Measurements from ENCODE around the gene KLHL29. TPM values are rescaled to one million over a fixed set of nuclear protein-coding genes. Genes with fewer than 3 reads are reported as not detected.

The KLHL29 gene
- total RNA-seq, 1 donor from 2014 or later: 16.3 TPM

- peaks cover 0 to 10% of the 10 kb centered on the region in 2 donors for H3K4me1 ChIP-seq
- no peaks in the 10 kb centered on the region for H3K27me3 ChIP-seq
- H3K4me3 ChIP-seq: no peak overlapping the region
- no peak for DNase-seq (ENCODE audit: low spot score in 2 of 2)
- no peak for TF ChIP-seq CTCF (IDR thresholded peaks at IDR 0.05)
- no peaks in the 10 kb centered on the region for H3K9me3 ChIP-seq
- no peaks in the 10 kb centered on the region for H3K36me3 ChIP-seq
- no peak overlapping the region for H3K27ac ChIP-seq
- intact Hi-C loops (cut with DNase I): loop anchor here (5.0 kb wide), 1 partner anchor 96 kb away; the partner anchor contains the start of gene KLHL29
Observed at GRCh38 chr2:23483791-23484190, 98.8 kb downstream of the KLHL29 start.

GRCh38 chr2:23484275-23484674 is 99.3 kb downstream of the KLHL29 start:
- H3K4me1 ChIP-seq: peaks cover 0 to 10% of the 10 kb centered on the region in 2 donors
- intact Hi-C loops (cut with DNase I): loop anchor here (5.0 kb wide), 1 partner anchor 97 kb away; the partner anchor contains the start of gene KLHL29

GRCh38 chr2:23484767-23485166 is 99.8 kb downstream of the KLHL29 start:
- TF ChIP-seq CTCF (IDR thresholded peaks at IDR 0.05): no peak
- no peak overlapping the region for H3K4me3 ChIP-seq
- H3K36me3 ChIP-seq: no peaks in the 10 kb centered on the region
- H3K27me3 ChIP-seq: no peaks in the 10 kb centered on the region
- H3K9me3 ChIP-seq: no peaks in the 10 kb centered on the region
- H3K27ac ChIP-seq: no peak overlapping the region
- H3K4me1 ChIP-seq: peaks cover 0 to 10% of the 10 kb centered on the region in 2 donors
- no peak for DNase-seq (ENCODE audit: low spot score in 2 of 2)
- intact Hi-C loops (cut with DNase I): loop anchor here (5.0 kb wide), 1 partner anchor 97 kb away; the partner anchor contains the start of gene KLHL29

More at GRCh38 chr2:23484275-23484674, 99.3 kb downstream of the KLHL29 start:
- Histone ChIP-seq H3K36me3 (no peaks in the 10 kb centered on the region), H3K27me3 (no peaks in the 10 kb centered on the region), H3K27ac (no peak overlapping the region), H3K9me3 (no peaks in the 10 kb centered on the region), H3K4me3 (no peak overlapping the region)
- TF ChIP-seq CTCF (IDR thresholded peaks at IDR 0.05): no peak
- DNase-seq (ENCODE audit: low spot score in 2 of 2): no peak

GRCh38 chr2:23485261-23485660 is 100.3 kb downstream of the KLHL29 start:
- Histone ChIP-seq H3K9me3 (no peaks in the 10 kb centered on the region), H3K36me3 (no peaks in the 10 kb centered on the region), H3K27me3 (no peaks in the 10 kb centered on the region), H3K4me1 (peaks cover 0 to 10% of the 10 kb centered on the region in 2 donors), H3K27ac (no peak overlapping the region), H3K4me3 (no peak overlapping the region)
- TF ChIP-seq CTCF (IDR thresholded peaks at IDR 0.05): no peak
- intact Hi-C loops (cut with DNase I): no loop called here
- DNase-seq (ENCODE audit: low spot score in 2 of 2): no peak

- no peak overlapping the region for H3K27ac ChIP-seq
- no peak for DNase-seq (ENCODE audit: low spot score in 2 of 2)
- H3K4me1 ChIP-seq: peaks cover 0 to 4% of the 10 kb centered on the region in 2 donors
Observed at GRCh38 chr2:23485841-23486683, 101.1 kb downstream of the KLHL29 start.

More at GRCh38 chr2:23485841-23486683, 101.1 kb downstream of the KLHL29 start:
- no peak overlapping the region for H3K4me3 ChIP-seq
- no peaks in the 10 kb centered on the region for H3K36me3 ChIP-seq
- H3K9me3 ChIP-seq: no peaks in the 10 kb centered on the region
- no peaks in the 10 kb centered on the region for H3K27me3 ChIP-seq
- no peak for TF ChIP-seq CTCF (IDR thresholded peaks at IDR 0.05)
- intact Hi-C loops (cut with DNase I): no loop called here
